DMS 273 treated with DMSO at 0.1 percent for 48 hours (cell line): ENCODE results near the gene UGT2B15.
"Not testable (repeated sequence)": the region's sequence is repeated elsewhere in the genome, so short reads cannot be mapped to it uniquely, and the experiment has no call there.

Experiments used
- DNase-seq: peaks from one replicate; lab custom pipeline; 2025; lab: John Stamatoyannopoulos, UW

Gene UGT2B15

DNA sequence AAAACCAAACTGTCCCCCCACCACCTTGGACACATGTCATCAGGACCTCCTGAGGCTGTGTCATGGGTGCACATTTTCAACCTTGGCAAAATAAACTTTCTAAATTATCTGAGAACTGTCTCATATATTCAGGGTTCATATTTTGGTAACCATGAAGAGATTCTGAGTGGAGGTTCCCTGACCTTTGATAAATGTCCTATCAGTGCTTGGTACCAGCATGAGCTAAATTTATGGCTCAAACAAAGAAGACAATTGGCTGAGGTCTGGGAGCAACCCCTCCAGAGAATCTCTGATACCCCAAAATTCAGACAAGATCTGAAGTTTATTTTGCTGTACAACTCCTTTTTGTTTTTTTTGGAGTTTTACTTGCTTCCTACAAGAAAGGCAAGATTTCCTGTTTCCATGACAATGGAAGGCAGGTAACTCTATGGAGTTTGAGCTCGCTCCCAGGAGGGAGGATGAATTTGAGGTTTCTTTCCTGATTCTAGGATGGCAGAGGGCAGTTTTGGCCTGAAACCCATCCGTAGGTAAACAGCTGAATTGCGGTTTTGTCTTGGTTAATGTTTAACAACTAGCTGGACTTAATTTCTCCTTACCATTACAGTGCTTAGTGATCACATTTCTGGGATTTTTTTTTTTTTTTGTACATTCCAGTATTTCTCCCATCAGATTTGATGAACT lies 14.5 kb downstream of the UGT2B15 start:
- no peak for DNase-seq

DNA sequence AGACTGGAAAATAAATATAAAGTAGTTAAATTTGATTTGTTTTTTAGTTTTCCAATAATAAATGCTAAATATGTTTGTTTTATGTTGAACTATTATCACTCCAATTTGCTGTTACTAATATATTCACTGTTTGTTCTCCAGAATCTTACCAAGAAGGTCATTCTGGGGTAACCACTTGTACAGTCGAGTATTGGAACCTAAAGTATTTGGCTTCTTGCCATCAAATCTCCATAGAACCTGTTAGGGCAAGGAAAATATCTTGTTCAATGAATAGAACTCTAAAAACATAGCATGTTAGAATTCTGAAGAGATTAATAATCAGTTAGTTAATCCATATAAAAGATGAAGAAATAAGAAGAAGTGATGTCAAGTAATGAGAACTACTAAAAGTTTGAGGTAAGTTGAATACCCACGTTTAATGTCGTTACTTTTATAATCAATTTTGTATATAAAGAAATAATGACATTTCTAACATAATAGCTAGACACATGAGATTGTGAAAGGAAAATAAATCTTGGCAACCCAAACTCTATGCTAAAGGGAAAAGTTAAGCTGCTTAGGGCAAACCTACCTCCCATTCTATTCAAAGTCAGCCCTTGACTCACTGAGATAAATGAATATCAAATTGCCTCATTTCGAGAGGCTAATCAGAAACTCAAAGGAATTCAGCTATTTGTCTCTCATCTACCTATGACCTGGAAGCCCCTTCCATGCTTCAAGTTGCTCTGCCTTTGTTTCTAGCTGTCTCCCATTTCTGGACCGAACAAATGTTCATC lies 15.3 kb downstream of the UGT2B15 start:
- DNase-seq, result no peak

DNA sequence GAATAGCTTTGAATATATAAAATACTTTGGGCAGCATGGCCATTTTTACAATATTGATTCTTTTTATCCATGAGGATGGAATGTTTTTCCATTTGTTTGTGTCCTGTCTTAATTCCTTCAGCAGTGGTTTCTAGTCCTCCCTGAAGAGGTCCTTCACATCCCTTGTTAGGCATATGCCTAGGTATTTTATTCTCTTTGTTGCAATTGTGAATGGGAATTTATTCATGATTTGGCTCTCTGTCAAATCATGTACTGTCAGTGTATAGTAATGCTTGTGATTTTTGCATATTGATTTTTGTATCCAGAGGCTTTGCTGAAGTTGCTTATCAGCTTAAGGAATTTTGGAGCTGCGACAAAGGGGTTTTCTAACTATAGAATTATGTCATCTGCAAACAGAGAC lies 18.5 kb downstream of the UGT2B15 start:
- no peak for DNase-seq

DNA sequence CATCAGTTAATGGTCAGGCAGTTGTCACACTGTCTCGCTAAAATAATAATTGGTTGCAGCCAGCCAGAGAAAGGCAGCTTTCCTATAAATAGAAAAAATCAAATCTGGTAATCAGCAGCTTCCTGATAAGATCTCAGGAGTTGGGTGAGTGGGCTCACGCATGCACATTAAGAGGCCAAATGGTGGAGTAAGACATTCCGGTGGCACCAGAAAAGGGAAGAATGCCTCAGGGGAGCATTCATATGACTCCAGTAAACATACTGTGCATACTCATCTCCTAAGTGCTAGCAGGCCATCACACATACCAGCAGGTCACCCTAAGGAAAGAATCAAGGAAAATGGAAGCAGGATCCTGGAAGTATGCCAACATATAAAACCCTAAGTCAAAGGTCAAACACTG lies 40.1 kb downstream of the UGT2B15 start:
- no peak for DNase-seq

DNA sequence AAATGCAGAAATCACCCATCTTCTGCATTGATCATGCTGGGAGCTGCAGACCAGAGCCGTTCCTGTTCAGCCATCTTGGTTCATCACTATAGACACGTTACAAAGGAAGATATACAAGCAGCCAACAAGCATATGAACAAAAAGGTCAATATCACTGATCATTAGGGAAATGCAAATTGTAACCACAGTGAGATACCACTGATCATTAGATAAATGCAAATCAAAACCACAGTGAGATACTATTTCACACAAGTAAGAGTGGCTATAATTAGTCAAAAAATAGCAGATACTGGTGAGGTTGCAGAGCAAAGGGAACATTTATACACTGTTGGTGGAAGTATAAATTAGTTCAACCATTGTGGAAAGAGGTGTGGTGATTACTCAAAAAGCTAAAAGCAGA lies 47.7 kb downstream of the UGT2B15 start:
- DNase-seq, result not testable (repeated sequence)

DNA sequence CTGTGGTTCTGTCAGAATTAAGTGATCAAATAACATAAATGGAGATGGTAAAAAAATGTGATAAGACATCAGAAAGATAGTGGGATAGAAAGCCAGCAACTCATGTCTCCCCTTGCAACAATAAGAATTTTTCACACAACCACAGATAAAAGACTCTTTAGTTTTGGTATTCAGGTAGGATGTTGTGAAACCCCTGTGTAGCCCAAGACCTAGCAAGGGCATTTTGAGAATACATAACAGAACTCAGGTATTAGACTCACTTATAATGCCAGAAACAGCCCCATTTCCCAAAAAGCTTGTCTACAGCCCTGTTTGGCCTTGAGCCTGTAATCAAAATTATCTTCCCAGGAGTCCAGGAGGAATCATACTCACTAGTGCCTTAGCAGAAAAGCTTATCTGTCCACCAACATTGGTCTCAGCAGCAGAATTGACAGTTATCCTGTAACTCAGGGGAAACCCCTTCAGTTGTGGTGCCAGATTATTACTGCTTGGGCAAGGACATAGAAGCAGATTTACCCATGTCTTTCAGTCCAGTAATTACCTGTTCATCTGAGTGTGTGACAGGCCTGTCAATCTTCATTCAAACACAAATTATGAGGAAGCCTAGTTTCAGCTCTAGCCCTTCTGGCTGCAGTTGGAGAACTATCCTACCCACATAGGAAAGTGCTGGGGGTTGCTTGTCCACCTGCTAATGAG lies 53.3 kb downstream of the UGT2B15 start:
- DNase-seq, result no peak

DNA sequence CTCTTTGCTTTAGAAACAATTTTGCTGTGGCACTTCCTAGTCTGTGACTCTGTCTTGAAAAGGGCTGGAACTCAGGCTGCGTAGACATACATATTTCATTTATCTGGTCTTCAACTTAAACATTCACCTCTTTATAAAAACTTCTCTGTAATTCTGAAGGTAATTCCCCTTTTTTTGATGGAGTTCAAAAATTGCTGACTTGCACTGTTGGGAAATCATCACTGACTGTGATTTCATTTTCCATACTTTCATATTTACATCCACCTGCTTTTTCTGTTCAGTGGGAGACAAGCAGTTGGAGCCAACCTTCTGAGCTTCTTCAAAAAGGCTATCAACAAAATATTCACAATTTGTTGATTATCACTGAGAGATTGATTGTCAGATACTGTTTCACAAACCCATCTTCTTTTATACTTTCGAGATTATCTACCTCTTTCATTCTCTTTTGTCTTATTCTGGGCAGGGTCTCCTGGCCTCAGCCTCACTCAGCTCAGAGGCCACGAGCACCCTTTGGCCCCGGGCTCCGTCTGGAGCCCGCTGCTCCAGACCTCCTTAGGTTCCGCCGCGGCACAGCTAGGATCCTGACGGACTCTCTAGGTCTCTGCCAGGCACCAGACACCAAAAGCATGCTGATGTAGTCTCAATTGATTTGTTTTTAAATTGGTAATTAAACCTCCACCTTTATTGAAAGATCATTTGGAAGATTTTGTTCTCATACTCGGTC lies 54.6 kb downstream of the UGT2B15 start:
- DNase-seq, result no peak

DNA sequence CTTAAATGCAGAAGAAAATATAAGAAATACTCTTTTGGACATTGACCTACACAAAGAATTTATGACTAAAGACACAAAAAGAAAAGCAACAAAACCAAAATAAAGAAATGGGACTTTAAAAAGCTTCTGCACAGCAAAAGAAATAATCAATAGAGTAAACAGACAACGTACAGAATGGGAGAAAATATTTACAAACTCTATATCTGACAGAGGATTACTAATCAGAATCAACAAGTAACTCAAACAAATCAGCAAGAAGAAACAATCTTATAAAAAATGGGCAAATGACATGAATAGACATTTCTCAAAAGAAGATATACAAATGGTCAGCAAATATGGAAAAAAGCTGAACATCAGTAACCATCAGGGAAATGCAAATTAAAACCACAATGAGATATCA lies 56.7 kb downstream of the UGT2B15 start:
- no peak for DNase-seq

DNA sequence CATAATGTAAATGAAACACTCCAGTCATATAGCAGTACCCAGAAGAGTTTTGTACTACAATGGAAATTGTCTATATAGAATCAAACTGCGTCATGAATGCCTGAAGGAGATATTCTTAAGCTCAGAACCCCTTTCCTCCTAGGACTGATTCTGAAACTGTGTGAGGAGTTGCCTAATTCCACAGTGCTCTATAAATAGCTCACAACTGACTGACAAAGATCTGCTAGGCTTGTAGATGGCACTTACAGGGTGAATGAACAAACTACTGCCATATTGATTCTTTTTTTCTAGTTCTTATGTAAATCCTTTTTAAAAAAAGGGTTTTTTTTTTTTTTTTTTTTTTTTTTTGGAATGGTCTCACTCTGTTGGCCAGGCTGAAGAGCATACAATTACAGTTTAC lies 64.2 kb downstream of the UGT2B15 start:
- DNase-seq, result no peak

DNA sequence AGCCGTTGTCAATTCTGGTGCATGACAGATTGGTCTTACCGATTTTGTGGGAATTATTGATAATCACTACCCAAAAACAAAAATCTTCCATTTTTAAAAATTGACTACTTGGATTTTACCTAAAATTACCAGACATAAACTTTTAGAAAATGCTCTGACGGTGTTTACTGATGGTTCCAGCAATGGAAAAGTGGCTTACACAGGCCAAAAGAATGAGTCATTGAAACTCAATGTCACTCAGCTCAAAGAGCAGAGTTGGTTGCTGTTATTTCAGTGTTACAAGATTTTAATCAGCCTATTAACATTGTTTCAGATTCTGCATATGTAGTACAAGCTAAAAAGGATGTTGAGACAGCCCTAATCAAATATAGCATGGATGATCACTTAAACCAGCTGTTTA lies 71.3 kb downstream of the UGT2B15 start:
- no peak for DNase-seq

DNA sequence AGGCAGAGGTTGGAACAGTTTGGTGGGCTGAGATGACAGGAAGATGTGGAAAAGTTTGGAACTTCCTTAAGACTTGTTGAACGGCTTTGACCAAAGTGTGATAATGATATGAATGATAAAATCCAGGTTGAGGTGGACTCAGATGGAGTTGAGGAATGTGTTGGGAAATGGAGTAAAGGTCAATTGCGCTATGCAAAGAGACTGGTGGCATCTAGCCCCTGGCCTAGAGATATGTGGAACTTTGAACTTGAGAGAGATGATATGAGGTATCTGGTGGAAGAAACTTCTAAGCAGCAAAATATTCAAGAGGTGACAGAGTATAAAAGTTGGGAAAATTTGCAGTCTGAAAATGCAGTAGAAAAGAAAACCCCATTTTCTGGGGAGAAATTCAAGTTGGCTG lies 73.0 kb downstream of the UGT2B15 start:
- DNase-seq, result no peak
